Measurements from ENCODE around the gene KRTAP10-3. TPM values are rescaled to one million over a fixed set of nuclear protein-coding genes. Genes with fewer than 3 reads are reported as not detected.

The KRTAP10-3 gene, protein sequence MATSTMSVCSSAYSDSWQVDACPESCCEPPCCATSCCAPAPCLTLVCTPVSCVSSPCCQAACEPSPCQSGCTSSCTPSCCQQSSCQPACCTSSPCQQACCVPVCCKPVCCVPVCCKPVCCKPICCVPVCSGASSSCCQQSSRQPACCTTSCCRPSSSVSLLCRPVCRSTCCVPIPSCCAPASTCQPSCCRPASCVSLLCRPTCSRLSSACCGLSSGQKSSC
- total RNA-seq, result not detected in 2 replicates
- polyA plus RNA-seq, result not detected in 2 replicates
- polyA plus RNA-seq (2011; cell fraction: cytosol; rRNA removed), result not detected in 2 replicates
- polyA plus RNA-seq (2011; cell fraction: nucleus; rRNA removed), result not detected in 2 replicates
- polyA plus RNA-seq (2012), result not detected in 2 replicates
- not detected in 2 replicates for polyA minus RNA-seq
- polyA minus RNA-seq (2011; cell fraction: cytosol; rRNA and poly(A)+ RNA removed), result not detected
- not detected in 2 replicates for polyA minus RNA-seq (2011; cell fraction: nucleus; rRNA and poly(A)+ RNA removed)
- Bru-seq, nascent RNA, result not detected
- not detected for BruChase-seq, experiment 1, labeled RNA remaining after a 6-hour chase
- BruChase-seq, experiment 2, labeled RNA remaining after a 2-hour chase, result not detected
- long read RNA-seq, result 0 reads

DNA sequence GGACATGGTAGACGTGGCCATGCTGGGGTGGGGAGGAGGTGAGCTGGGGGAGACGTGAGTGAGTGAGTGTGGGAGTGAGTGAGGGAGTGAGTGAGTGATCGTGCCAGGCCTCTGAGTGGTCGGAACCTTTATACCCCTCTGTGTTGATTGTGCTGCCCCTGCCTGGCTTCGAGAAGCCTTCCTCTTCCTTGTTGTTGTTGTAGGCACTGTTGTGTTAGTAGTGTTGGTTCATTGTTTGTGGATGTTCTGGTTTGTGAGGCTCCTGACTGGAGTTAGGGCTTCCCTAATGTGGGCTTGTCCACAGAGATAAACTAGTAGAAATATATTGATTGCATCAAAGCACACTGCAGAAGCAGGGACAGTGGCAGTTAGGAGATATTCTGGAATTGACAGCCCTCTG, at the start of gene KRTAP10-3:
Gene KRTAP10-3 (minus strand): TSS at position 101 of the 400 bp plus-strand sequence. CDS start 80 bp downstream, at position 21.
- Histone ChIP-seq H2AFZ (ENCODE audit: low read depth, low read length) (no peak within 1 kb of the TSS), H3K9ac (replicated peaks; ENCODE audit: extremely low read depth, insufficient read depth, low read length) (no peak within 1 kb of the TSS), H3K9me1 (replicated peaks; ENCODE audit: control insufficient read depth, extremely low read depth, insufficient read depth, low read length) (no peaks in the 10 kb centered on the region), H3K4me1 (ENCODE audit: control insufficient read depth, extremely low read depth, insufficient read depth, low read length) (no peaks in the 10 kb centered on the region), H3K9me3 (replicated peaks; ENCODE audit: control insufficient read depth, insufficient read depth, low read length) (no peaks in the 10 kb centered on the region), H3K36me3 (ENCODE audit: control insufficient read depth in 2 of 2, extremely low read depth in 1 of 2, insufficient read depth in 2 of 2, low read length in 2 of 2) (no peaks in the 10 kb centered on the region), H3K4me3 (replicated peaks in 1 of 3; ENCODE audit: insufficient read depth in 1 of 3, low read depth in 1 of 3, low read length in 3 of 3) (no peak within 1 kb of the TSS), H3K79me2 (ENCODE audit: control insufficient read depth, insufficient read depth, low read length) (no peaks in the 10 kb centered on the region), H3K27me3 (ENCODE audit: control insufficient read depth in 2 of 2, insufficient read depth in 2 of 2, low read length in 2 of 2) (peaks cover 0 to 3% of the 10 kb centered on the region in 2 experiments), H3K4me2 (ENCODE audit: insufficient read depth, low read length) (no peak within 1 kb of the TSS), H4K20me1 (replicated peaks; ENCODE audit: control insufficient read depth, extremely low read depth, insufficient read depth, low read length) (no peaks in the 10 kb centered on the region), H3K27ac (ENCODE audit: insufficient read depth, low read depth, low read length) (no peak within 1 kb of the TSS)
- no peak for DNase-seq (ENCODE audit: low read depth, low spot score)
- intact Hi-C loops (cut with micrococcal nuclease) (no loop called here), dilution Hi-C loops (cut with MboI; ENCODE audit: extremely low pct_ligation_motif_present, low sequenced_read_pairs) (no loop called here)
- POLR2A ChIA-PET, result no interaction called here
- no peak for FAIRE-seq
- CTCF ChIA-PET, result no interaction called here
- no TSS peak for BruUV-seq (replicated peaks)
- TF ChIP-seq, protein P1, sequence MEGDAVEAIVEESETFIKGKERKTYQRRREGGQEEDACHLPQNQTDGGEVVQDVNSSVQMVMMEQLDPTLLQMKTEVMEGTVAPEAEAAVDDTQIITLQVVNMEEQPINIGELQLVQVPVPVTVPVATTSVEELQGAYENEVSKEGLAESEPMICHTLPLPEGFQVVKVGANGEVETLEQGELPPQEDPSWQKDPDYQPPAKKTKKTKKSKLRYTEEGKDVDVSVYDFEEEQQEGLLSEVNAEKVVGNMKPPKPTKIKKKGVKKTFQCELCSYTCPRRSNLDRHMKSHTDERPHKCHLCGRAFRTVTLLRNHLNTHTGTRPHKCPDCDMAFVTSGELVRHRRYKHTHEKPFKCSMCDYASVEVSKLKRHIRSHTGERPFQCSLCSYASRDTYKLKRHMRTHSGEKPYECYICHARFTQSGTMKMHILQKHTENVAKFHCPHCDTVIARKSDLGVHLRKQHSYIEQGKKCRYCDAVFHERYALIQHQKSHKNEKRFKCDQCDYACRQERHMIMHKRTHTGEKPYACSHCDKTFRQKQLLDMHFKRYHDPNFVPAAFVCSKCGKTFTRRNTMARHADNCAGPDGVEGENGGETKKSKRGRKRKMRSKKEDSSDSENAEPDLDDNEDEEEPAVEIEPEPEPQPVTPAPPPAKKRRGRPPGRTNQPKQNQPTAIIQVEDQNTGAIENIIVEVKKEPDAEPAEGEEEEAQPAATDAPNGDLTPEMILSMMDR (IDR thresholded peaks at IDR 0.05; ENCODE audit: extremely low read depth in 1 of 2, insufficient read depth in 1 of 2, low read depth in 1 of 2, low read length in 2 of 2), result no peak

DNA sequence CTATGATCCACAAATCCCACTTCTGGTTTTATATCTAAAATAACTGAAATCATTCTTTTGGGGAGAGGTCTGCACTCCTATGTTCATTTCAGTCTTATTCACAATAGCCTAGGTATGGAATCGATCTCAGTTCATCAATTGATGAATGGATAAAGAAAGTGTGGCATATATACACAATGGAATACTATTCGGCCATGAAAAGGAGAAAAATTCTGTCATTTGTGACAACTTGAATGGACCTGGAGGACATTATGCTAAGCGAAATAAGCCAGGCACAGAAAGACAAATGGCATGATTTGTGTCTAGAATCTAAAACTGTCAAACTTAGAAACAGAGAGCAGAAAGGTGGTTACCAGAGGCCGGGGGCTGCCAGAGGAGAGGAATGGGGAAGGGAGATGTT, 47.9 kb upstream of the KRTAP10-3 start:
- H2AFZ ChIP-seq (ENCODE audit: low read depth, low read length), result no peak overlapping the region
- no peaks in the 10 kb centered on the region for H3K79me2 ChIP-seq (ENCODE audit: control insufficient read depth, insufficient read depth, low read length)
- H3K36me3 ChIP-seq (ENCODE audit: control insufficient read depth in 2 of 2, extremely low read depth in 1 of 2, insufficient read depth in 2 of 2, low read length in 2 of 2), result no peaks in the 10 kb centered on the region
- no peak for TF ChIP-seq MYC (IDR thresholded peaks at IDR 0.05; ENCODE audit: low read depth, low read length)
- TF ChIP-seq, protein P1 (IDR thresholded peaks at IDR 0.05; ENCODE audit: extremely low read depth in 1 of 2, insufficient read depth in 1 of 2, low read depth in 1 of 2, low read length in 2 of 2), result no peak
- TF ChIP-seq GATA2 (IDR thresholded peaks at IDR 0.05; ENCODE audit: insufficient read depth, insufficient read length, low read depth, low read length), result no peak
- TF ChIP-seq, protein P2, sequence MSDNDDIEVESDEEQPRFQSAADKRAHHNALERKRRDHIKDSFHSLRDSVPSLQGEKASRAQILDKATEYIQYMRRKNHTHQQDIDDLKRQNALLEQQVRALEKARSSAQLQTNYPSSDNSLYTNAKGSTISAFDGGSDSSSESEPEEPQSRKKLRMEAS (IDR thresholded peaks at IDR 0.05; ENCODE audit: insufficient read depth, insufficient read length), result no peak
- no peak for TF ChIP-seq POLR2AphosphoS5 (IDR thresholded peaks at IDR 0.05; ENCODE audit: insufficient read depth, low read depth, low read length)
- TF ChIP-seq JUN (IDR thresholded peaks at IDR 0.05; ENCODE audit: borderline replicate concordance, insufficient read depth, insufficient read length, low read depth), result no peak
- TF ChIP-seq POLR2A (IDR thresholded peaks at IDR 0.05; ENCODE audit: low read depth, low read length), result no peak
- no peak for TF ChIP-seq FOS (IDR thresholded peaks at IDR 0.05; ENCODE audit: borderline replicate concordance, insufficient read depth, low read length)
- no peak for TF ChIP-seq EZH2 (IDR thresholded peaks at IDR 0.05; ENCODE audit: borderline replicate concordance, low read depth, low read length, severe bottlenecking)
- no peaks in the 10 kb centered on the region for H3K9me3 ChIP-seq (replicated peaks; ENCODE audit: control insufficient read depth, insufficient read depth, low read length)
- H3K4me1 ChIP-seq (ENCODE audit: control insufficient read depth, extremely low read depth, insufficient read depth, low read length), result no peaks in the 10 kb centered on the region
- CTCF ChIA-PET, result no interaction called here
- no peak overlapping the region for H3K4me2 ChIP-seq (ENCODE audit: insufficient read depth, low read length)
- no peak overlapping the region for H3K4me3 ChIP-seq (replicated peaks in 1 of 3; ENCODE audit: insufficient read depth in 1 of 3, low read depth in 1 of 3, low read length in 3 of 3)
- no TSS peak for BruUV-seq (replicated peaks)
- H3K27me3 ChIP-seq (ENCODE audit: control insufficient read depth in 2 of 2, insufficient read depth in 2 of 2, low read length in 2 of 2), result peaks cover 1 to 3% of the 10 kb centered on the region in 2 experiments
- H4K20me1 ChIP-seq (replicated peaks; ENCODE audit: control insufficient read depth, extremely low read depth, insufficient read depth, low read length), result no peaks in the 10 kb centered on the region
- dilution Hi-C loops (cut with MboI; ENCODE audit: extremely low pct_ligation_motif_present, low sequenced_read_pairs), result no loop called here
- POLR2A ChIA-PET, result no interaction called here
- DNase-seq (ENCODE audit: low read depth, low spot score) (no peak), FAIRE-seq (no peak)
- intact Hi-C loops (cut with micrococcal nuclease), result loop anchor here (5.0 kb wide), 1 partner anchor 44 kb away; no protein-coding TSS in a partner anchor
- H3K9ac ChIP-seq (replicated peaks; ENCODE audit: extremely low read depth, insufficient read depth, low read length), result no peak overlapping the region
- no peak overlapping the region for H3K27ac ChIP-seq (ENCODE audit: insufficient read depth, low read depth, low read length)
- H3K9me1 ChIP-seq (replicated peaks; ENCODE audit: control insufficient read depth, extremely low read depth, insufficient read depth, low read length), result no peaks in the 10 kb centered on the region
